ENCODE results near the gene HS1BP3. TPM values are rescaled to one million over a fixed set of nuclear protein-coding genes. Genes with fewer than 3 reads are reported as not detected.

The HS1BP3 gene
- total and polyA plus RNA-seq, 2 of the 13 experiments (the other 11 are each of a cell fraction or from before 2014, with no cell fraction given) = 15.2 to 22.0 TPM

GRCh38 chr2:20677301-20678085 is 26.6 kb upstream of the HS1BP3 start (continued):
- TF ChIP-seq PBX2 (CRISPR knock-in tag; IDR thresholded peaks at IDR 0.05) = no peak
- TF ChIP-seq ZNF253 (CRISPR knock-in tag; IDR thresholded peaks at IDR 0.05; ENCODE audit: borderline replicate concordance) = 0 out of 2 replicates have a peak, but pooled peaks have one; percentile 53
- TF ChIP-seq GMEB2 (CRISPR knock-in tag; IDR thresholded peaks at IDR 0.05; ENCODE audit: low read depth) = no peak
- no peak for TF ChIP-seq DMTF1 (CRISPR knock-in tag; IDR thresholded peaks at IDR 0.05)
- TF ChIP-seq ZNF746 (CRISPR knock-in tag; IDR thresholded peaks at IDR 0.05) = no peak
- TF ChIP-seq AGO2 (optimal IDR thresholded peaks at IDR 0.05; ENCODE audit: low read depth, low read length) = no peak
- 0 out of 2 replicates have a peak, but pooled peaks have one; percentile 46 for TF ChIP-seq NRL (CRISPR knock-in tag; IDR thresholded peaks at IDR 0.05; ENCODE audit: borderline replicate concordance)
- TF ChIP-seq STAG1 (CRISPR knock-in tag; IDR thresholded peaks at IDR 0.05) = peak; percentile 12; the same call in 1 of the 2 replicates
- TF ChIP-seq ZNF230 (CRISPR knock-in tag; IDR thresholded peaks at IDR 0.05) = 0 out of 2 replicates have a peak, but pooled peaks have one; percentile 29
- no peak for TF ChIP-seq ZNF615 (CRISPR knock-in tag; IDR thresholded peaks at IDR 0.05; ENCODE audit: borderline replicate concordance)
- TF ChIP-seq HCFC1 (IDR thresholded peaks at IDR 0.05; ENCODE audit: low read depth, low read length) = no peak
- no peak for TF ChIP-seq ZNF761 (CRISPR knock-in tag; conservative IDR thresholded peaks at IDR 0.05)
- TF ChIP-seq ZNF552 (CRISPR knock-in tag; IDR thresholded peaks at IDR 0.05; ENCODE audit: borderline replicate concordance) = no peak
- no peak for TF ChIP-seq ZBTB38 (CRISPR knock-in tag; IDR thresholded peaks at IDR 0.05)
- no peak for TF ChIP-seq ZNF317 (CRISPR knock-in tag; IDR thresholded peaks at IDR 0.05)
- no peak for TF ChIP-seq SP4 (CRISPR knock-in tag; IDR thresholded peaks at IDR 0.05)
- TF ChIP-seq ELF1 (CRISPR knock-in tag; IDR thresholded peaks at IDR 0.05) = no peak
- TF ChIP-seq LCORL (IDR thresholded peaks at IDR 0.05) = no peak
- 0 out of 2 replicates have a peak, but pooled peaks have one; percentile 17 for TF ChIP-seq LCORL (CRISPR knock-in tag; IDR thresholded peaks at IDR 0.05)
- TF ChIP-seq TGIF2 (CRISPR knock-in tag; IDR thresholded peaks at IDR 0.05) = no peak
- TF ChIP-seq FOXC1 (CRISPR knock-in tag; IDR thresholded peaks at IDR 0.05; ENCODE audit: borderline replicate concordance) = peak; percentile 45; the same call in 1 of the 2 replicates
- TF ChIP-seq HNRNPK (IDR thresholded peaks at IDR 0.05; ENCODE audit: low read depth, low read length, poor library complexity, severe bottlenecking) = no peak
- TF ChIP-seq IRF1 (CRISPR knock-in tag; IDR thresholded peaks at IDR 0.05; ENCODE audit: low read depth) = no peak
- TF ChIP-seq ZNF839 (CRISPR knock-in tag; IDR thresholded peaks at IDR 0.05; ENCODE audit: borderline replicate concordance) = no peak
- no peak for TF ChIP-seq SMARCE1 (IDR thresholded peaks at IDR 0.05; ENCODE audit: borderline replicate concordance)
- TF ChIP-seq XRCC5 (optimal IDR thresholded peaks at IDR 0.05; ENCODE audit: low read length) = peak; percentile 65

All from HepG2 (cell line).